ENCODE data around the gene ESYT1. TPM values are rescaled to one million over a fixed set of nuclear protein-coding genes. Genes with fewer than 3 reads are reported as not detected.

Gene ESYT1
- total and polyA plus RNA-seq, 9 of the 15 experiments (the other 6 are each of a cell fraction or from before 2014, with no cell fraction given) = 132 to 420 (median 164) TPM

GRCh38 chr12:56128670-56129205, 671 bp downstream of the ESYT1 start (continued):
- TF ChIP-seq ZBTB9 (CRISPR knock-in tag; IDR thresholded peaks at IDR 0.05) = no peak
- TF ChIP-seq CUX1 (CRISPR knock-in tag; IDR thresholded peaks at IDR 0.05) = no peak
- peak; percentile 36 for TF ChIP-seq RBBP5 (IDR thresholded peaks at IDR 0.05; ENCODE audit: borderline replicate concordance, insufficient read depth, low read length, poor library complexity, severe bottlenecking)
- TF ChIP-seq NR1H2 (CRISPR knock-in tag; IDR thresholded peaks at IDR 0.05) = peak; percentile 64; the same call in 1 of the 2 replicates
- TF ChIP-seq NFXL1 (CRISPR knock-in tag; IDR thresholded peaks at IDR 0.05) = no peak
- no peak for TF ChIP-seq BCOR (IDR thresholded peaks at IDR 0.05)
- peak; percentile 63 for TF ChIP-seq SAP30 (IDR thresholded peaks at IDR 0.05; ENCODE audit: borderline replicate concordance, insufficient read depth, low read depth, low read length, poor library complexity, severe bottlenecking)
- no peak for TF ChIP-seq KLF16 (IDR thresholded peaks at IDR 0.05)
- TF ChIP-seq RBM39 (optimal IDR thresholded peaks at IDR 0.05; ENCODE audit: low read depth, low read length) = no peak
- no peak for TF ChIP-seq ZNF24 (IDR thresholded peaks at IDR 0.05)
- TF ChIP-seq FOXP4 (CRISPR knock-in tag; IDR thresholded peaks at IDR 0.05; ENCODE audit: borderline replicate concordance) = no peak
- TF ChIP-seq ILF3 (IDR thresholded peaks at IDR 0.05; ENCODE audit: borderline replicate concordance) = no peak

Measured in K562 (cell line).